ENCODE measurements around the gene ALDH2. TPM values are rescaled to one million over a fixed set of nuclear protein-coding genes. Genes with fewer than 3 reads are reported as not detected.
"Not testable (repeated sequence)": the region's sequence is repeated elsewhere in the genome, so short reads cannot be mapped to it uniquely, and the experiment has no call there.

ALDH2 gene
- total and polyA plus RNA-seq, 4 experiments from 2014 or later, result 0.47 to 3.1 (median 1.8) TPM

GRCh38 chr12:111826992-111827391 lies 60.3 kb downstream of the ALDH2 start:
- intact Hi-C loops (cut with micrococcal nuclease), result no loop called here
- POLR2A ChIA-PET (ENCODE audit: partially characterized antibody), result interaction anchor here (3.7 kb wide), 1 partner anchor 15 kb away, joined by 18 read pairs; the partner anchor contains the start of gene MAPKAPK5
- H3K27me3 Mint-ChIP-seq, result peaks cover 3 to 18% of the 10 kb centered on the region in 2 donors

GRCh38 chr12:111827907-111828306 lies 61.2 kb downstream of the ALDH2 start:
- ChIA-PET CTCF (ENCODE audit: partially characterized antibody) (interaction anchor here (1.3 to 2.0 kb wide), 2 partner anchors 13 to 15 kb away, joined by 4 to 5 read pairs; no protein-coding TSS in a partner anchor), POLR2A (ENCODE audit: partially characterized antibody) (interaction anchor here (3.7 kb wide), 1 partner anchor 14 kb away, joined by 18 read pairs; the partner anchor contains the start of gene MAPKAPK5)
- peaks cover 1 to 9% of the 10 kb centered on the region in 2 donors for H3K27me3 Mint-ChIP-seq

More at GRCh38 chr12:111826992-111827391, 60.3 kb downstream of the ALDH2 start:
- Histone ChIP-seq H3K27me3 (ENCODE audit: insufficient read depth, low read length) (no peaks in the 10 kb centered on the region), H3K9me3 (ENCODE audit: control insufficient read depth in 1 of 2, low read length in 2 of 2) (no peaks in the 10 kb centered on the region), H3K4me1 (ENCODE audit: insufficient read depth, low read length) (no peaks in the 10 kb centered on the region), H3K36me3 (ENCODE audit: insufficient read depth, low read length) (no peaks in the 10 kb centered on the region), H3K27ac (ENCODE audit: low read depth, low read length) (no peak overlapping the region), H3K4me3 (ENCODE audit: low read length in 2 of 2) (no peak overlapping the region)
- peaks cover 0 to 4% (median 0%) of the 10 kb centered on the region in 4 donors for H3K4me1 Mint-ChIP-seq
- peaks cover 0 to 2% (median 0%) of the 10 kb centered on the region in 8 donors for H3K9me3 Mint-ChIP-seq
- CTCF ChIA-PET (ENCODE audit: partially characterized antibody), result interaction anchor here (0.9 to 2.5 kb wide), 3 partner anchors 13 to 14 kb away, joined by 3 to 10 read pairs (median 5); no protein-coding TSS in a partner anchor
- DNase-seq, result no peak
- H3K36me3 Mint-ChIP-seq, result no peaks in the 10 kb centered on the region
- no peak overlapping the region for H3K4me3 Mint-ChIP-seq
- H3K27ac Mint-ChIP-seq, result no peak overlapping the region

GRCh38 chr12:111828338-111828979 lies 61.7 kb downstream of the ALDH2 start:
- CTCF ChIA-PET (ENCODE audit: partially characterized antibody), result interaction anchor here (1.3 to 2.0 kb wide), 2 partner anchors 14 to 15 kb away, joined by 4 to 5 read pairs; no protein-coding TSS in a partner anchor
- POLR2A ChIA-PET (ENCODE audit: partially characterized antibody), result interaction anchor here (3.7 kb wide), 1 partner anchor 13 kb away, joined by 18 read pairs; the partner anchor contains the start of gene MAPKAPK5
- H3K9me3 ChIP-seq (ENCODE audit: control insufficient read depth in 1 of 2, low read length in 2 of 2), result no peaks in the 10 kb centered on the region
- no peaks in the 10 kb centered on the region for H3K27me3 ChIP-seq (ENCODE audit: insufficient read depth, low read length)
- H3K36me3 ChIP-seq (ENCODE audit: insufficient read depth, low read length), result no peaks in the 10 kb centered on the region
- H3K4me1 ChIP-seq (ENCODE audit: insufficient read depth, low read length), result no peaks in the 10 kb centered on the region
- Mint-ChIP-seq H3K36me3 (no peaks in the 10 kb centered on the region), H3K9me3 (peaks cover 0 to 9% (median 2%) of the 10 kb centered on the region in 8 donors), H3K4me1 (peaks cover 0 to 4% (median 0%) of the 10 kb centered on the region in 4 donors), H3K4me3 (no peak overlapping the region), H3K27me3 (peaks cover 0 to 6% of the 10 kb centered on the region in 2 donors), H3K27ac (peak overlapping the region in 1 of 7 donors; percentile 50)
- H3K4me3 ChIP-seq (ENCODE audit: low read length in 2 of 2), result no peak overlapping the region
- intact Hi-C loops (cut with micrococcal nuclease), result no loop called here
- DNase-seq, result no peak
- no peak overlapping the region for H3K27ac ChIP-seq (ENCODE audit: low read depth, low read length)

More at GRCh38 chr12:111827907-111828306, 61.2 kb downstream of the ALDH2 start:
- H3K36me3 ChIP-seq (ENCODE audit: insufficient read depth, low read length), result no peaks in the 10 kb centered on the region
- H3K9me3 ChIP-seq (ENCODE audit: control insufficient read depth in 1 of 2, low read length in 2 of 2), result no peaks in the 10 kb centered on the region
- no peak for DNase-seq
- Mint-ChIP-seq H3K4me3 (no peak overlapping the region), H3K36me3 (no peaks in the 10 kb centered on the region), H3K27ac (no peak overlapping the region), H3K9me3 (peaks cover 0 to 6% (median 2%) of the 10 kb centered on the region in 8 donors), H3K4me1 (peaks cover 0 to 4% (median 0%) of the 10 kb centered on the region in 4 donors)
- intact Hi-C loops (cut with micrococcal nuclease), result no loop called here
- no peaks in the 10 kb centered on the region for H3K4me1 ChIP-seq (ENCODE audit: insufficient read depth, low read length)
- no peak overlapping the region for H3K4me3 ChIP-seq (ENCODE audit: low read length in 2 of 2)
- no peaks in the 10 kb centered on the region for H3K27me3 ChIP-seq (ENCODE audit: insufficient read depth, low read length)
- no peak overlapping the region for H3K27ac ChIP-seq (ENCODE audit: low read depth, low read length)

- H3K36me3 ChIP-seq (ENCODE audit: insufficient read depth, low read length); CTCF ChIA-PET (ENCODE audit: partially characterized antibody); intact Hi-C loops (cut with micrococcal nuclease); H3K4me1 Mint-ChIP-seq; POLR2A ChIA-PET (ENCODE audit: partially characterized antibody); H3K4me3 ChIP-seq (ENCODE audit: low read length in 2 of 2); H3K27ac ChIP-seq (ENCODE audit: low read depth, low read length); H3K4me3 Mint-ChIP-seq; H3K9me3 ChIP-seq (ENCODE audit: control insufficient read depth in 1 of 2, low read length in 2 of 2); H3K27me3 ChIP-seq (ENCODE audit: insufficient read depth, low read length); H3K27ac Mint-ChIP-seq; H3K27me3 Mint-ChIP-seq; H3K36me3 Mint-ChIP-seq; DNase-seq; H3K4me1 ChIP-seq (ENCODE audit: insufficient read depth, low read length): not testable (repeated sequence)
- peaks cover 0 to 11% (median 2%) of the 10 kb centered on the region in 8 donors for H3K9me3 Mint-ChIP-seq
Measured at GRCh38 chr12:111829635-111830034, 62.9 kb downstream of the ALDH2 start.

- H3K9me3 ChIP-seq (ENCODE audit: control insufficient read depth in 1 of 2, low read length in 2 of 2); intact Hi-C loops (cut with micrococcal nuclease); H3K4me3 ChIP-seq (ENCODE audit: low read length in 2 of 2); H3K27ac ChIP-seq (ENCODE audit: low read depth, low read length); H3K27me3 Mint-ChIP-seq; H3K36me3 ChIP-seq (ENCODE audit: insufficient read depth, low read length); H3K27me3 ChIP-seq (ENCODE audit: insufficient read depth, low read length): not testable (repeated sequence)
- DNase-seq, result peak; percentile 16 to 53 (median 40)
- ChIA-PET CTCF (ENCODE audit: partially characterized antibody) (interaction anchor here (2.5 kb wide), 1 partner anchor 22 kb away, joined by 8 read pairs; no protein-coding TSS in a partner anchor), POLR2A (ENCODE audit: partially characterized antibody) (interaction anchor here (1.2 kb wide), 1 partner anchor 22 kb away, joined by 4 read pairs; no protein-coding TSS in a partner anchor)
- H3K9me3 Mint-ChIP-seq, result peaks cover 0 to 11% (median 2%) of the 10 kb centered on the region in 8 donors
- H3K4me3 Mint-ChIP-seq, result peak overlapping the region in 6 of 8 donors; percentile 21 to 75 (median 55)
- peak overlapping the region in 6 of 7 donors; percentile 56 to 89 (median 70) for H3K27ac Mint-ChIP-seq
- H3K4me1 Mint-ChIP-seq, result peaks cover 21 to 34% (median 29%) of the 10 kb centered on the region in 4 donors
- H3K4me1 ChIP-seq (ENCODE audit: insufficient read depth, low read length), result peaks cover 12% of the 10 kb centered on the region
- H3K36me3 Mint-ChIP-seq, result peaks cover 17% of the 10 kb centered on the region in 2 donors
Measured at GRCh38 chr12:111834740-111835386, 68.1 kb downstream of the ALDH2 start.

GRCh38 chr12:111835531-111836181 lies 68.9 kb downstream of the ALDH2 start:
- ChIA-PET CTCF (ENCODE audit: partially characterized antibody) (interaction anchor here (1.1 to 2.5 kb wide), 4 partner anchors 10 to 178 kb away, joined by 3 to 8 read pairs (median 3); partner anchors contain the start of genes ERP29 and TMEM116), POLR2A (ENCODE audit: partially characterized antibody) (interaction anchor here (1.2 kb wide), 1 partner anchor 23 kb away, joined by 4 read pairs; no protein-coding TSS in a partner anchor)
- H3K27ac ChIP-seq (ENCODE audit: low read depth, low read length); H3K4me3 ChIP-seq (ENCODE audit: low read length in 2 of 2); intact Hi-C loops (cut with micrococcal nuclease); H3K9me3 ChIP-seq (ENCODE audit: control insufficient read depth in 1 of 2, low read length in 2 of 2); H3K36me3 ChIP-seq (ENCODE audit: insufficient read depth, low read length); DNase-seq; H3K27me3 Mint-ChIP-seq; H3K27me3 ChIP-seq (ENCODE audit: insufficient read depth, low read length): not testable (repeated sequence)
- H3K4me1 Mint-ChIP-seq, result peaks cover 28 to 42% (median 37%) of the 10 kb centered on the region in 4 donors
- H3K27ac Mint-ChIP-seq, result peak overlapping the region in 2 of 7 donors; percentile 68 to 80
- peaks cover 0 to 11% (median 2%) of the 10 kb centered on the region in 8 donors for H3K9me3 Mint-ChIP-seq
- peak overlapping the region in 2 of 8 donors; percentile 42 to 55 for H3K4me3 Mint-ChIP-seq
- peaks cover 20% of the 10 kb centered on the region for H3K4me1 ChIP-seq (ENCODE audit: insufficient read depth, low read length)
- H3K36me3 Mint-ChIP-seq, result peaks cover 21 to 23% of the 10 kb centered on the region in 2 donors

Data from CD4-positive, alpha-beta memory T cell (primary cell).